HG03066 (cell line): ENCODE data around the gene ACACA.
"Not testable (repeated sequence)": the region's sequence is repeated elsewhere in the genome, so short reads cannot be mapped to it uniquely, and the experiment has no call there.

ENCODE experiments used
- ATAC-seq: cut with Tn5 transposase; IDR thresholded peaks from one replicate; pipeline ENCODE4 v1.9.1; 2021; ENCODE audit warnings: low read depth; ENCODE audit not compliant: unreplicated experiment

Gene ACACA

DNA sequence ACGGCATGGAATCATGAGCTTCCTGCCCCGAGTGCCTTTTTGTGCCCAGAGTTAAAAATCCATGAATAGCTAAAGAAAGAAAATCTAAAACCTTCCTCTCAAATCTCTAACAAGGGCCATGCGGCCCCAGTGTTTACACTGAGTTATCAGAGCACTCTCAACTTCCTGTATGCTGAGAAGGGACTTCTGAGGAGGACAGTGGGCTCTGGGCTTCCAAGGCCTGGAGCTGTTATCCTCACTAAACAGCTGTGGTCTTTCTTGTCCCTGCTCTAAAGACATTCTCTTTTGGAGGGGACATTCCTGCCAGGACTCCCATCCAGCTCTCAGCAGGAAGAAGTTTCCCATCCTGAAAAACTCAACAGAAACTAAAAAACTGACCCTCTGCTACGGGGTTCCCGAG is 322.3 kb downstream of the ACACA start:
- no peak for ATAC-seq

DNA sequence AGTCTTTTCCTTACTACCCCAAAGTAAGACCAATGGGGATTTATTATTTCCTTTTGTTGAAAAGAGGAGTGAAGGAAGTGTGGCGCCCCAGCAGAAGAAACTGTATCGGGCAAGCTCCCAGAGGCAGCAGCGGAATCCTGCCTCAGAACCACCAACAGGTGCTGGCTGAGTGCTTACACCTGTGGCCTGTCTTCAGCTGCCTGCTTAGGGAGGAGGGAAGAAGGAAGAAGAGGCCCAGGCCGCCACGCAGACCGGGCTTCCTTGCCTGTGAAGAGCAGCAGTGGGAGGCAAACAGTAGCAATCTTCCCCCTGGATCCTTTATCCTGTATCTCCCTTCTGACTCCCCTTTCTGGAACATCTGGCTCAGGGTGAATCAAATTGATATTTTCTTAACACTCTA is 323.2 kb downstream of the ACACA start:
- no peak for ATAC-seq

DNA sequence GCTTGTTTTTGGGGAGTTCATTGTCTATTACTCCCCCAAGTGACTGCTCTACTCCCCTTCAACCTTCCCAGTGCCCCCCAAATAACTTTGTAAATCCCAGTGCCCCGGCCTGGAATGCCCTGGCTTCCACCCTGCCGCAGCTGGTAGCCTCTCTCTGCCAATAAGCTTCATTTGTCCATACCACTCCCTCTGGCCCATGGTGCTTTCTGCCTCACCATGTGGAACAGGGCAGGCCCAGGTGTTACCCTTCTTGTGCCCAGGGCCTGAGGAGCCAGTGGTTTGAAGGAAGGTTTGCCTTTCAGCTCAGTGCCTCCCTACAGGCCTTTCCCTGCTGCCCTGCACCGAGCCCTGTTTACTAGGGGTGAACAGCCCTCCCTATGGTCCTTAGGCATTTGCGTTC is 323.7 kb downstream of the ACACA start:
- ATAC-seq = no peak

DNA sequence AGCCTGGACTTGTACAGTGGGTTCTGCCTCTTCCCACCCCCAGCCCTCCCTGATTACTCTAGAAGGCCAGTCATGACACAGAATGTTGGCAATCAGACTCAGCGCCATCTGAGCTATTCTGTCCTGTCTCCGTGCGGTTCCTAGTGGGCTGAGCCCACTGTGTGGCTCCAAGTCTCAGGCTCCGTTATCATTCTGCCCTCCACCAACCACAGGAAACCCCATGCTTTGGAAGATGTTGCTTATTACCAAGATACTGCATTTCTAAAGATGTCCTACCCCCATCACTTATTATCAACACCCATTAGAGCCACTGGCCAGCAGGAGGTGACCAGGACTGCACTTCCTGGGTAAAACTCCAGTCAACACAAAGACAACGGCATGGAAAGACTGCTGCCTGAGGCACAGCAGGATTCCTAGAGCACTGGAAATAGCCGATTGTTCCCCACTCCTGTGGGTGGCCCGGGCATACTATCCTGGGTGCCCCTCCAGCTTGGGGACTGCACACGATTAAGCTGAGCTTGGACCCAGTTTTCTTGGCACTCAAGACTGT is 324.2 kb downstream of the ACACA start:
- no peak for ATAC-seq

DNA sequence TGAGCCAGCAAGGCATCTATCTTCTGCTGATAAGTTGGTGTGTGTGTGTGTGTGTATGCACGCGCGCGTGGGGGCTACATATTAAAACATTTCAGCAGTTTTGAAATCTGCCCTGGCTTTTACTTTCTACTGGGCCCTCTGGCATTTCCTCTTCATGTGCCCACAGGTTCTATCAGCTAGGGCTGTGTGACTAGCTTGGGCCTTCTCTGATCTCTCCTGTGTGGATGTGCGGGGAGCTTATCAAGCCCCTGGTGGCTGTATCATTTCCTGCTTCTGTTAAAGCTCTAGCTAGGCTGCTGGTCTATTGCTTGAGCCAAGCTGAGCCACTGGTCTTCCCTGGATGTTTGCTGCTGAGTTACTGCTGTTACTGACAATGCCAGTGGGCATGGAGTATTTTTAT is 325.3 kb downstream of the ACACA start:
- no peak for ATAC-seq

DNA sequence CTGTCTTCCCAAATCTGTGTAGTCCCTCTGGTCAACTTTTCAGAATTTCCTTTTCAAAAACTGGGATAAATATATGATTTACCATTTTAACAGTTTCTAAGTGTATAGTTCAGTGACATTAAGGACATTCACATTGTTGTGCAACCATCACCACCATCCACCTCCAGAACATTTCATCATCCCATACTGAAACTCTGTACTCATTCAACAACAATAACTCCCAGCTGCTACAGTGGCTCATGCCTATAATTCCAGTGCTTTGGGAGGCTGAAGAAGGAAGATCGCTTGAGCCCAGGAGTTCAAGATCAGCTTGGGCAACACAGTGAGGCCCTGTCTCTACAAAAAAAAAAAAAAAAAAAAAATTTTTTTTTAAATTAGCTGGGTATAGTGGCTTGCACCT is 326.9 kb downstream of the ACACA start:
- ATAC-seq = no peak

DNA sequence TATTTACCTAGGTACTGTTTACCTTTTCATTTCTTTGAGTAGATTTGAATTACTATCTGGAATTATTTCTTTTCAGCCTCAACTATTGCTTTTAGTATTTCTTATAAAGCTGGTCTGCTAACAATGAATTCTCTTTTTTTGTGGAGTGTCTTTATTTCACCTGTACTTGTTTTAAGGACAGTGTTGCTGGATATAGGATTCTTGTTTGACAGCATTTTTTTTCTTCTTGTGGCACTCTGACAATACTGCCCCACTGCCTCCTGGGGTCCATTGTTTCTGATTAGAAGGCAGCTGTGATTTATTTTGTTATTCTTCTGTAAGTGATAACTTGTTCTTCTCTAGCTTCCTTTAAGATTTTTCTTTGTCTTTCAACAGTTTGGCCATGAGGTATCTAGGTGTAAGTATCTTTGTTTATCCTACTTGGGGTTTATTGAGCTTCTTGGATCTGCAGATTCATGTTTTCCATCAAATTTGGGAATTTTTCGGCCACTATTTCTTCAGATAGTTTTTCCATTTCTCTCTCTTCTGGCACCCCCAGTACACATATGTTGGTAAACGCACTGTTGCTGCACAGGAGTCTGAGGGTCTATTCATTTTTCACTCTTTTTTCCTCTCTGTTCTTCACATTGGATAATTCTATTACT is 327.4 kb downstream of the ACACA start:
- ATAC-seq = no peak

DNA sequence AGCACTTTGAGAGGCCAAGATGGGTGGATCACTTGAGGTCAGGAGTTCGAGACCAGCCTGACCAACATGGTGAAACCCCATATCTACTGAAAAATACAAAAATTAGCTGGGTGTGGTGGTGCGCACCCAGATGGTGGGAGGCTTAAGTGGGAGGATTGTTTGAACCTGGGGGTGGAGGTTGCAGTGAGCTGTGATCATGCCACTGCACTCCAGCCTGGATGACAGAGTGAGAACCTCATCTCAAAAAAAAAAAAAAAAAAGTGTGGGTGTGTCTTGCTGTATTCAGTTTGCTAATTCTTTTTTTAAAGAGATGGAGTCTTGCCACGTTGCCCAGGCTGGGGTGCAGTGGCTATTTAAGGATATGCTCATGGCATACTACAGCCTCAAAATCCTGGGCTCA is 333.2 kb downstream of the ACACA start:
- ATAC-seq = not testable (repeated sequence)

DNA sequence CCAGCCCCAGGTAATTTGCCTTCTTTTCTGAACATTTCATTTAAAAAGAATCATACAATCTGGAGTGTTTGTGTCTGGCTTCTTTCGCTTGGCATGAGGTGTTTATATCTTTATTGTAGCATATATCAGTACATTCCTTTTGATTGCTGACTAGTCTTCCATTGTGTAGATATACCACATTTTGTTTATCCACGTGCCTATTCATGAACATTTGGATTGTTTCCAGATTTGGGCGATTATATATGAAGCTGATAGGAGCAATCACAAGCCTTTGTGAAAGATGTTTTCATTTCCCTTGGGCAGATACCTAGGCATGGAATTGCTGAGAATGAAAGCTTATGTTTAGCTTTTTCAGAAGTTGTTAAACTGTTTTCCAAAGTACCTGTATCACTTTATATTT is 337.5 kb downstream of the ACACA start:
- no peak for ATAC-seq

DNA sequence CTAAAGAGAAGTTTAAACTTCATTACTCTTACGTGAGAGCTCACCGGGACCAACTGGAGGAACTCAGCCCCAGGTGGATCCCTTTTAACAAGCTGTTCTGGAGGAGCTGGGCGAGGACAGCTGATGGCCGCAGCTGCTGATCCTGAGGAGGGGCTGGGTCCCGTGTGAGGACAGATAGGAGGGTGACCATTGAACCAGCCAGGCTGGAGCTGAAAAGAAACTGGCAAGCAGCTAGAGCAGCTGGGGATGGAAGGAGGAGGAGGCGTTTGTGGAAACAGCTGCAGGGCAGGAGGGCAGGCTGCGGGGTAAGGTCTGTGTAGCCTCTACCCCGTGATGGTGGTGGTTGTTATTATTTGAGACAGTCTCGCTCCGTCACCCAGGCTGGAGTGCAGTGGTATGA is 338.4 kb downstream of the ACACA start:
- ATAC-seq = no peak

DNA sequence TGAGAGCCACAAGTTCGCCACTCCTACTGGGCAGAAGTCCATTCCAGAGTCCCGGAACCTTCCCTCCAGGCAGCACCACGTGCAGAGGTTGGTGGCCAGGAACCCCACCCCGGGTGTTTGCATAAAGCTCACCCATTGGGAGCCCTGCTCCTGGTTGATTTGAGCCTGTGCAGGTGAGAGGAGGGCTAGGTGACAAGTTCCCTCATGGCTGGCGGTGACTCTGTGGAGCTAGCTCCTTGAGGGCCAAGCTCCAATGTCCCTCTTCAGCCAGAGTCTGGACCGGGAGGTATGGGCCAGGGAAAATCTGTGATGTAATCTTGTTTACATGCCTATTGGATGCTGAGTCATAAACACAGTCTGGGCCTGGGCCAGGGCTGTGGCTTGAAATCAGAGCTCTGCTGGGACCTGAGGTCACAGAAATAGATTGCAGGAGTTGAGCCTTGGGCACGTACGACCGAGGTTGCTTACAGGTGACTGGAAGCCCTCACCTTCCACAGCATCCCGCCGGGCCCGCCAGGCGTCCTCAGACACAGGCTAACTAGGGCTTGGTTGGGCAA is 339.0 kb downstream of the ACACA start:
- ATAC-seq = no peak

DNA sequence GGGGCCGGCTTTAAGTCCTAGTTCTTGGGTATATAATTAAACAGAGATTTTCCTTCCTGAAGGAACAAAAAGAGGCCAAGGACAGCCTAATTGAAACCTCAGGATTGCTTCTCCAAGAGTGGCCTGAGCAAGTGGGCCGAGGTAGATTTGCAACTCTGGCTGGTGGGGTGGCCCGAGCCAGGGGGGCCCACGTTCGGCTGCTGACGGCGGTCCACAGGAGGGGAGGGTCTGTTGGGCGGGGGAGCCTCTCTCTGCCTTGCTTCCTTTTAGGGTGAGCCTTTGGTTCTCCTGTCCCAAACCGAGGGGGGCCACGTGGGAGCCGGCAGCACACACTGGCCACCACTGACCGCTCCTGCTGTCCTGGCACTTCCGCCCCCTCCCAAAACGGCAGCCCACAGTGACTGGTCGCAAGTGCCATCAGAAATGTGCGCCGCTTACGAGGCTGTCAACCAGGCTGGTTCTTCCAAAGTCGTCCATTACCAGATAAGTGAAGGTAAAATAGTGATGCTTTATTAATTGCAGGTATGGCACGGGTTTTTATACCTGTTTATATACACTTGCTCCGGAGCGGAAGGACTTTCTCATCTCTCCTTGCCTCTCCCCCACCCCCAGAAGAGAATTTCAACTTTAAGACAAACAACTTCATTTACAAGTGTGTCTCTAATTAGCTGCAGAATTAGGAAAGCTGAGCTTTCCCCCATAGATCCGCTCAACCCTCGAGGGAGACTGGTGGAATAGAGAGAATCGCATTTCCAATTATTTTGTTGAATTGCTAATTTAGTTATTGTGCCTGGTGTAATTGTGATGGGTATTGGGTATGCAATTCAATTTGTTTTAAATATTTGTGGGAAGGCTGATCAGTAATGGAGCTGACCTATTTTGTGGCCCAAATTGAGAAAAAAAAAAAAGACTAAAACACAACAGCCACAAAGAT is 340.0 kb downstream of the ACACA start:
- ATAC-seq = no peak

DNA sequence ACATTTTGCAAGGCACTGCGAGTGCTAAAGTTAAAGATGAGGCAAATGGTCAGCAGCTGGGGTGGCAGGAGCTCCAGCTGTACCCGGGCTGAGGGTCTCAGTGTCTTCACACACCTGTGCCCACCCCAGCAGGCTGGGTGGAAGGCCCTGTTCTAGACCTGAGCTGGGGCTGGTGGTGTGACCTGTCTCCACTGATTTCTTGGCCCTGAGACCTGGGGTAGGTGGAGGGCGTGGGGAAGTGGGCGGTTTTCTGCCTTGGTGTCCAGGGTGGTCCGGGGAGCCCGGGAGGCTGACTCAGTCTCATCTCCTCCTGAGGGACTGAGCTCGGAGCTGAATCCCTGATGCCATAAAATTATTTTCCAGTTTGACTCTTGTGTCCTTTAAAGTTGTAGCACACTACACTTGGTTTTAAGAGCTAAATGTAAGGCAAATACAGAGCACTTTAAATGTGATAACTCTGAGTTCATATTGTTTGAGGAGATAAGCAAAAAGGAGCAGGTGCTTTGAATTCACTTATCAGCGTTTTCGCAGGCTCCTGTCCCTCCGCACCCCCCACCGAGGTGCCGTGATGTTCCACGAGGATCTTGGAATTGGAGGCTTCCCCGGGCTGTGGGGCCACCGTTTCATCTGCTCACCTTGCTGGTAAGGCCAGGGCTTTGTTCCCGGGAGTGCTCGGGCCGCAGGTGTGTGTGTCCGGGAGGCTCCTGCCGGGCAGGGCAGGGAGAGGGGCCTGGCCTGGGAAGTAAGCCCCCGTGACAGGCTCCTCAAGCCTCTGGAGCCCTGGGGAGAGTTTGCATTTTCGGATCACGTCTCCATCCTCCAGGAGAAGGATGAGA is 340.9 kb downstream of the ACACA start:
- no peak for ATAC-seq

DNA sequence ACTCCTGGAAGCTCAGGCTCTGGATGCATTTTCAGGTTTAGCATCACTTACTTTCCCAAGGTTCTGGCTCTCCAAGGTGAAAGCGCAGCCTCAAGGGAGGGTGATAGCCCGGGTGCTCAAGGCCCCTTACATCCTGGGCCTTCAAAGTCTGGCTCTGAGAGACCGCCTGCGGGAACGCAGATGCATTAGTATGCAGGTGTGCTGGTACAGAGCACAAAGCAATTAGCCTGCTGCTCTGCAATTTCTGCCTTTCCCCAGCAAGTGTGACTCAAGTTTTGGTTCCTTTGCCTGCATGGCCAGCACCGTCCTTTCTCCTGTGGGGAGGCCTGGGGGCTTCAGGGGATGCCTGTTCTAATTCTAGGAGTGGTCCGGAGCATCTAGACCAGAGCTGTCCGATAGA is 341.7 kb downstream of the ACACA start:
- ATAC-seq = no peak

DNA sequence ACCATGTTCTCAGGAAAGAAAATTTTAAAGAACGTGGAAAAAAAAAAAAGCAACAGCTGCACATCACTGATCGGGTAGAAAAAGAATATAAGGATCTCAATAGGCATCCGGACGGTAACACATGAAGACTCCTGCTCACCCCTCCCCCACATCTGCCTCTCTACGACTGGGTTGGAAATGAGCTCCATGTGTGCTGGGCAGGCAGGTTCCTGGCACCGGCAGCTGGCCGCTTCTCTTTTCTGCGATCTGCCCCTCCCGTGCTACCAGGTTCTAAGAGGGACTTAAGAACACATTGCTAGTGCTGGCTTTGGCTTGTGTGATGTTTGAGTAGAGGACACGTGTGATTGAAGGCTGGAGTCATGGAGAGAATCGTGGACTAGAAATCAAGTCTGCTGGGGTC is 342.4 kb downstream of the ACACA start:
- no peak for ATAC-seq

DNA sequence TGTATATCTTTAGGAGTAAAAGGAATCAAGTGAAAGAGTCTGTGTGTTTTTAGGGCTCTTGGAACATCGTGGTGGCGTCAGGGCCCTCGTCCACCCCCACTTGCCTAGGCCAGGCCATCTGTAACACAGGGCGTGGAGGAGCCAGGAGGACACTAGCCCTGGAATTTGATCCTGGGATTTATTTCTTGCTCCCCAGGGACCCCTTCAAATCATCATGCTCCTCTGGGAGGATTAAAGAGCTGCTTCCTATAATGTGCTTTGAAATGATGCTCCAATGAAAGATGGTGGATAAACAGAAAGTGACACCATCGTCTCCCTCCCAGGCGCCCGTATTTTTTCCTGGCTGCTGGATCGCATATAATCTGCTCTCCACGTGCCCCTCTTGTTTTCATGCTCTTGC is 344.6 kb downstream of the ACACA start:
- ATAC-seq = no peak

DNA sequence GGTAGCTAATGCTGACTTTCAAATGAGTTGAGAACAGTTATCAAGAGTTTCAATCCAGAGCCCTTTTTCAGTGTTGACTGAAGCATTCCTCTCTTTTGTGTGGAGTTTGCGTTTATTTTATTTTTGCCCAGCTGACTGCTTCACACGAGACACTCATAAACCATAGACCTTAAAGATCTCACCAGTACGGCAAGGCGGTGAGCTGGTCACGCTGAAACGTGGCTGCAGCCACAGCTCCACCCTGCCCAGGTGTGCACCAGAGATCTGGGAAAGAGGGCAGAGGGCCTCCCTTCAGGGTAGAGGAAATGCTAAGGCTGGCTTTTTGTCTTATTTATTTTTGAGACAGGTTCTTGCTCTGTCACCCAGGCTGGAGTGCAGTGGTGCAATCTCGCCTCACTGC is 345.7 kb downstream of the ACACA start:
- no peak for ATAC-seq

DNA sequence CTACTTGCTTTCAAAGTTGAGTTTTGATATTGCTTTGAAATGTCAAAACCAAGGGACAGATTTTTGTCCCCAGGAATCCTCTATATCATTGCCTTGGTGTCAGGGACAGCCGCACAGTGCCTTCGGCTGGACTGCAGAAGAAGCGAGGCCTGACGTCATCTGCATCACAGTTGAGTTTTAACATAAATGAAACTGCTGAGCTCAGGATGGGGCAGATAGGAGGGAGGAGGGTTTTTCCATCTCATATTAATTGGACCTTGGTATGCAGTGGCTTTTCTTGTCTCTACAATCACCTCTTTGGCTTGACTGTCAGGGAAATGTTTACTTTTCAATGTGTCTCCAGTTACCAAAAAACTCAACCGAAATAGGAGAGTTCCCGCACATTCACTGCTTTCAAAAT is 346.5 kb downstream of the ACACA start:
- ATAC-seq = no peak

DNA sequence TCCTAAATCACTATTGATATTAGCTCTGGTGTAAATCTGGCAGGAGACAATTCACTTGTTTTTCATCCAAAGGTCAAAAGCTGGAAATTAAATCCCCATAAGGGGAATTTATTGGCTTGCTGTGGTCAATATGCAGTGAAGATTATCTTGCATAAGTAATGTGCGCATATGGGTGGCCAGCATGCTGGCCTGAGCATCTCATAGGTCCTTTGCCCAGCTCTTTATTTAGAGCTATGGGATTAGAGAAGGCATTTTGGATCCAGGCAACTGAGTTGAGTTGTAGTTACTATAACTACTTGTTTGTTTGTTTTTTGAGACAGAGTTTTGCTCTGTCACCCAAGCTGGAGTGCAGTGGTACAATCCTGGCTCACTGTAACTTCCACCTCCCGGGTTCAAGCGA is 347.1 kb downstream of the ACACA start:
- no peak for ATAC-seq

DNA sequence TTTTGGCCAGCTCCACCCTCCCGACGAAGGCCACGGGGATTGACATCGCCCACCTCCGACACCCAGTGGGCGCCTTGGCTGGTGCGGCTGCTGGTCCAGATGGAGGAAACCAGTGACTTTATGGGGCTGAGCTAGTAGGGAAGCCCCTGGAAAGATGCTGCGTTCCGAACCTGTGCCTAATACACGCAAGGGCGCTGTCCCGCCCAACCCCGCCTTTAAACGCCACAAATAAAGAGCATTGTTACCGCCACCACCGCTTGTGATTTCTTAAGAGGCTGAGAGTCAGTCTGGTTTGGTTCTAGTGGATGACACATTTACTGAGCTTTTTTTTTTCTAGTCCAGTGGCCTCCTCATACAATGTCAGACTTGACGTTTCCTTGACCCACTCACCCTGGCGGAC is 350.0 kb downstream of the ACACA start:
- ATAC-seq = no peak

DNA sequence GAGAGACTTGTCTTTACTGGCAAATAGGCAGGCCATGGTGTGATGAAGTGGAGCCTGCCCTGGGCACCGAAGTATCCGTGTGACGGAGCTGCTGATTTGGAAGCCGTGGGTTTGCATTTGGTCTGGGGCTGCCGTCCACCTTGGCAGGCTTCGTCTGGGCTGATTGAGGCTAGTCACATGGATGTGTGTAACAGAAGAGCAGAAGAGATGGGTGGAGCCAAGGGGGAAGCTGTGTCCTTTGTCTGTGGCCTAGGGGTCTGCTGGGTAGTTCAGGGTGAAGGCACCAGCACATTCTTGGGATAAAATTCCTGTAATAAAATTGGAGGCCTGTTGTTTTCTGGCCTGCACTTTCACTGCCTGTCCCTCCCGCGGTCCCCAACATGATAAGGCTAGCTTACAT is 351.7 kb downstream of the ACACA start:
- ATAC-seq = no peak
